Measurements from ENCODE around the gene CTDNEP1. TPM values are rescaled to one million over a fixed set of nuclear protein-coding genes. Genes with fewer than 3 reads are reported as not detected.

CTDNEP1 gene
- total and polyA plus RNA-seq, 2 donors (not counting 3 experiments of a cell fraction or from before 2014, with no cell fraction given) = 130 to 143 TPM

DNA sequence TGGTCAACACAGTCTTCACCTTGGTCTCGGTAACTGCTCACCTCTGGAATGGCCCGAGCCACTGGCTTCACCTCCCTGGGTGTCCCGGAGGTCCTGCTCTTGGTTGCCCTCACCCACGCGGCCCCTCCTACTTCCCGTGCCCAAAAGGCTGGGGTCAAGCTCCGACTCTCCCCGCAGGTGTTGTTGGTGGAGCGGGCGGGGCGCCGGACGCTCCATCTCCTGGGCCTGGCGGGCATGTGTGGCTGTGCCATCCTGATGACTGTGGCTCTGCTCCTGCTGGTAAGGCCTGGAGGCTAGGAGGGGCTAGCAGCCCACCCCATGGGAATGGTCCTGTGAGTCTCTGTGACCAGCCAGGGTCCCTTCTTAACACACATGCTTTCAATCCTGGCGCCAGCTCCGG lies 33.4 kb upstream of the CTDNEP1 start:
- no peaks in the 10 kb centered on the region for H4K20me1 ChIP-seq (replicated peaks; ENCODE audit: control insufficient read depth, extremely low read depth, insufficient read depth, low read length)
- peaks cover 9% of the 10 kb centered on the region for H3K4me1 ChIP-seq (ENCODE audit: control insufficient read depth, extremely low read depth, insufficient read depth, low read length)
- ChIA-PET CTCF (interaction anchor here (0.6 to 10.2 kb wide), 3 partner anchors 12 to 20 kb away, joined by 3 to 170 read pairs (median 5); no protein-coding TSS in a partner anchor), POLR2A (no interaction called here)
- H3K36me3 ChIP-seq (ENCODE audit: control insufficient read depth in 2 of 2, extremely low read depth in 1 of 2, insufficient read depth in 2 of 2, low read length in 2 of 2) = no peaks in the 10 kb centered on the region
- no peaks in the 10 kb centered on the region for H3K9me1 ChIP-seq (replicated peaks; ENCODE audit: control insufficient read depth, extremely low read depth, insufficient read depth, low read length)
- dilution Hi-C loops (cut with MboI; ENCODE audit: extremely low pct_ligation_motif_present, low sequenced_read_pairs) = no loop called here
- intact Hi-C loops (cut with micrococcal nuclease) = no loop called here
- no peak overlapping the region for H3K9ac ChIP-seq (replicated peaks; ENCODE audit: extremely low read depth, insufficient read depth, low read length)
- no TSS peak for BruUV-seq (replicated peaks)
- H3K27ac ChIP-seq (ENCODE audit: insufficient read depth, low read depth, low read length) = no peak overlapping the region
- H3K4me3 ChIP-seq (replicated peaks in 1 of 3; ENCODE audit: insufficient read depth in 1 of 3, low read depth in 1 of 3, low read length in 3 of 3) = no peak overlapping the region
- no peak for FAIRE-seq
- TF ChIP-seq EZH2 (IDR thresholded peaks at IDR 0.05; ENCODE audit: borderline replicate concordance, low read depth, low read length, severe bottlenecking) (no peak), POLR2AphosphoS5 (IDR thresholded peaks at IDR 0.05; ENCODE audit: insufficient read depth, low read depth, low read length) (no peak), POLR2A (IDR thresholded peaks at IDR 0.05; ENCODE audit: low read depth, low read length) (no peak), MYC (IDR thresholded peaks at IDR 0.05; ENCODE audit: low read depth, low read length) (no peak)
- TF ChIP-seq, protein P1, sequence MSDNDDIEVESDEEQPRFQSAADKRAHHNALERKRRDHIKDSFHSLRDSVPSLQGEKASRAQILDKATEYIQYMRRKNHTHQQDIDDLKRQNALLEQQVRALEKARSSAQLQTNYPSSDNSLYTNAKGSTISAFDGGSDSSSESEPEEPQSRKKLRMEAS (IDR thresholded peaks at IDR 0.05; ENCODE audit: insufficient read depth, insufficient read length) = no peak
- DNase-seq (ENCODE audit: low read depth, low spot score) = no peak
- H3K9me3 ChIP-seq (replicated peaks; ENCODE audit: control insufficient read depth, insufficient read depth, low read length) = no peaks in the 10 kb centered on the region
- H2AFZ ChIP-seq (ENCODE audit: low read depth, low read length) = no peak overlapping the region
- peaks cover 8 to 19% of the 10 kb centered on the region in 2 experiments for H3K27me3 ChIP-seq (ENCODE audit: control insufficient read depth in 2 of 2, insufficient read depth in 2 of 2, low read length in 2 of 2)
- H3K79me2 ChIP-seq (ENCODE audit: control insufficient read depth, insufficient read depth, low read length) = no peaks in the 10 kb centered on the region
- no peak overlapping the region for H3K4me2 ChIP-seq (ENCODE audit: insufficient read depth, low read length)

DNA sequence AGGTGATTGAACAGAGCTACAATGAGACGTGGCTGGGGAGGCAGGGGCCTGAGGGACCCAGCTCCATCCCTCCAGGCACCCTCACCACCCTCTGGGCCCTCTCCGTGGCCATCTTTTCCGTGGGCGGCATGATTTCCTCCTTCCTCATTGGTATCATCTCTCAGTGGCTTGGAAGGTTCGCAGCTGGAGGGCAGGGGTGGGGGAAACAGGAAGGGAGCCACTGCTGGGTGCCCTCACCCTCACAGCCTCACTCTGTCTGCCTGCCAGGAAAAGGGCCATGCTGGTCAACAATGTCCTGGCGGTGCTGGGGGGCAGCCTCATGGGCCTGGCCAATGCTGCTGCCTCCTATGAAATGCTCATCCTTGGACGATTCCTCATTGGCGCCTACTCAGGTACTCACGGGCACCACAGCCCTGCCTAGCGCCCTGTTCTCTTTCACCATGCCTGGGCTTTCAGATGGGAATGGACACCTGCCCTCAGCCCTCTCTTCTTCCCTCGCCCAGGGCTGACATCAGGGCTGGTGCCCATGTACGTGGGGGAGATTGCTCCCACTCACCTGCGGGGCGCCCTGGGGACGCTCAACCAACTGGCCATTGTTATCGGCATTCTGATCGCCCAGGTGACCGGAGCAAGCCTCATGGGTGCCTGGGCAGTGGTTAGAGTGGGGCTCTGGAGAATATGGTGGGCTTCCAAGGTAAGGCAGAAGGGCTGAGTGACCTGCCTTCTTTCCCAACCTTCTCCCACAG lies 32.1 kb upstream of the CTDNEP1 start:
- FAIRE-seq = no peak

More for the DNA sequence above, 32.1 kb upstream of the CTDNEP1 start:
- intact Hi-C loops (cut with micrococcal nuclease) = no loop called here
- Histone ChIP-seq H2AFZ (ENCODE audit: low read depth, low read length) (no peak overlapping the region), H3K9me1 (replicated peaks; ENCODE audit: control insufficient read depth, extremely low read depth, insufficient read depth, low read length) (no peaks in the 10 kb centered on the region), H3K9ac (replicated peaks; ENCODE audit: extremely low read depth, insufficient read depth, low read length) (no peak overlapping the region), H3K36me3 (ENCODE audit: control insufficient read depth in 2 of 2, extremely low read depth in 1 of 2, insufficient read depth in 2 of 2, low read length in 2 of 2) (no peaks in the 10 kb centered on the region), H3K4me3 (replicated peaks in 1 of 3; ENCODE audit: insufficient read depth in 1 of 3, low read depth in 1 of 3, low read length in 3 of 3) (no peak overlapping the region), H4K20me1 (replicated peaks; ENCODE audit: control insufficient read depth, extremely low read depth, insufficient read depth, low read length) (no peaks in the 10 kb centered on the region), H3K9me3 (replicated peaks; ENCODE audit: control insufficient read depth, insufficient read depth, low read length) (no peaks in the 10 kb centered on the region), H3K27ac (ENCODE audit: insufficient read depth, low read depth, low read length) (no peak overlapping the region), H3K4me1 (ENCODE audit: control insufficient read depth, extremely low read depth, insufficient read depth, low read length) (peaks cover 9% of the 10 kb centered on the region), H3K4me2 (ENCODE audit: insufficient read depth, low read length) (no peak overlapping the region), H3K79me2 (ENCODE audit: control insufficient read depth, insufficient read depth, low read length) (no peaks in the 10 kb centered on the region), H3K27me3 (ENCODE audit: control insufficient read depth in 2 of 2, insufficient read depth in 2 of 2, low read length in 2 of 2) (peaks cover 8 to 19% of the 10 kb centered on the region in 2 experiments)
- POLR2A ChIA-PET = no interaction called here
- DNase-seq (ENCODE audit: low read depth, low spot score) = no peak
- no TSS peak for BruUV-seq (replicated peaks)
- dilution Hi-C loops (cut with MboI; ENCODE audit: extremely low pct_ligation_motif_present, low sequenced_read_pairs) = no loop called here
- TF ChIP-seq POLR2AphosphoS5 (IDR thresholded peaks at IDR 0.05; ENCODE audit: insufficient read depth, low read depth, low read length) (no peak), POLR2A (IDR thresholded peaks at IDR 0.05; ENCODE audit: low read depth, low read length) (no peak), MYC (IDR thresholded peaks at IDR 0.05; ENCODE audit: low read depth, low read length) (no peak), FOS (IDR thresholded peaks at IDR 0.05; ENCODE audit: borderline replicate concordance, insufficient read depth, low read length) (no peak), JUN (IDR thresholded peaks at IDR 0.05; ENCODE audit: borderline replicate concordance, insufficient read depth, insufficient read length, low read depth) (no peak), GATA2 (IDR thresholded peaks at IDR 0.05; ENCODE audit: insufficient read depth, insufficient read length, low read depth, low read length) (no peak), EZH2 (IDR thresholded peaks at IDR 0.05; ENCODE audit: borderline replicate concordance, low read depth, low read length, severe bottlenecking) (no peak)
- TF ChIP-seq, protein P1 (IDR thresholded peaks at IDR 0.05; ENCODE audit: insufficient read depth, insufficient read length) = no peak
- TF ChIP-seq, protein P2, sequence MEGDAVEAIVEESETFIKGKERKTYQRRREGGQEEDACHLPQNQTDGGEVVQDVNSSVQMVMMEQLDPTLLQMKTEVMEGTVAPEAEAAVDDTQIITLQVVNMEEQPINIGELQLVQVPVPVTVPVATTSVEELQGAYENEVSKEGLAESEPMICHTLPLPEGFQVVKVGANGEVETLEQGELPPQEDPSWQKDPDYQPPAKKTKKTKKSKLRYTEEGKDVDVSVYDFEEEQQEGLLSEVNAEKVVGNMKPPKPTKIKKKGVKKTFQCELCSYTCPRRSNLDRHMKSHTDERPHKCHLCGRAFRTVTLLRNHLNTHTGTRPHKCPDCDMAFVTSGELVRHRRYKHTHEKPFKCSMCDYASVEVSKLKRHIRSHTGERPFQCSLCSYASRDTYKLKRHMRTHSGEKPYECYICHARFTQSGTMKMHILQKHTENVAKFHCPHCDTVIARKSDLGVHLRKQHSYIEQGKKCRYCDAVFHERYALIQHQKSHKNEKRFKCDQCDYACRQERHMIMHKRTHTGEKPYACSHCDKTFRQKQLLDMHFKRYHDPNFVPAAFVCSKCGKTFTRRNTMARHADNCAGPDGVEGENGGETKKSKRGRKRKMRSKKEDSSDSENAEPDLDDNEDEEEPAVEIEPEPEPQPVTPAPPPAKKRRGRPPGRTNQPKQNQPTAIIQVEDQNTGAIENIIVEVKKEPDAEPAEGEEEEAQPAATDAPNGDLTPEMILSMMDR (IDR thresholded peaks at IDR 0.05; ENCODE audit: extremely low read depth in 1 of 2, insufficient read depth in 1 of 2, low read depth in 1 of 2, low read length in 2 of 2) = no peak
- CTCF ChIA-PET = interaction anchor here (1.0 to 10.2 kb wide), 2 partner anchors 13 to 238 kb away, joined by 3 to 170 read pairs; no protein-coding TSS in a partner anchor

Measured in endothelial cell of umbilical vein (primary cell).